ENCODE measurements around the gene TTLL5. TPM values are rescaled to one million over a fixed set of nuclear protein-coding genes. Genes with fewer than 3 reads are reported as not detected.
A peak's percentile ranks its signal among the peaks of the same experiment; 100 is the strongest.

The TTLL5 gene
- total and polyA plus RNA-seq, 2 of the 13 experiments (the other 11 are each of a cell fraction or from before 2014, with no cell fraction given) = 11.8 to 18.8 TPM

GRCh38 chr14:75861161-75861621 lies 200.1 kb downstream of the TTLL5 start (continued):
- TF ChIP-seq AHDC1 (CRISPR knock-in tag; IDR thresholded peaks at IDR 0.05; ENCODE audit: borderline replicate concordance) = peak; percentile 65; the same call in 1 of the 2 replicates
- no peak for TF ChIP-seq ZBTB8A (CRISPR knock-in tag; IDR thresholded peaks at IDR 0.05; ENCODE audit: borderline replicate concordance, low read depth)
- TF ChIP-seq SYNCRIP (IDR thresholded peaks at IDR 0.05; ENCODE audit: insufficient read depth, low read depth, low read length) = no peak
- no peak; the same call in 1 of the 2 replicates for TF ChIP-seq HOXA5 (CRISPR knock-in tag; IDR thresholded peaks at IDR 0.05)
- TF ChIP-seq PAXIP1 (CRISPR knock-in tag; conservative IDR thresholded peaks at IDR 0.05) = peak; percentile 60
- no peak for TF ChIP-seq LCORL (IDR thresholded peaks at IDR 0.05)
- 0 out of 2 replicates have a peak, but pooled peaks have one; percentile 40 for TF ChIP-seq LCORL (CRISPR knock-in tag; IDR thresholded peaks at IDR 0.05)
- TF ChIP-seq BCLAF1 (IDR thresholded peaks at IDR 0.05) = no peak
- no peak for TF ChIP-seq ZKSCAN5 (CRISPR knock-in tag; IDR thresholded peaks at IDR 0.05)
- TF ChIP-seq ZNF234 (CRISPR knock-in tag; conservative IDR thresholded peaks at IDR 0.05) = no peak
- TF ChIP-seq SALL1 (CRISPR knock-in tag; IDR thresholded peaks at IDR 0.05) = no peak
- TF ChIP-seq ZNF44 (CRISPR knock-in tag; IDR thresholded peaks at IDR 0.05) = no peak
- peak; percentile 64 for TF ChIP-seq CEBPB (IDR thresholded peaks at IDR 0.05; ENCODE audit: borderline replicate concordance, low read depth, low read length)
- no peak for TF ChIP-seq TRIM24 (CRISPR knock-in tag; IDR thresholded peaks at IDR 0.05)
- no peak for TF ChIP-seq TIGD3 (CRISPR knock-in tag; IDR thresholded peaks at IDR 0.05; ENCODE audit: borderline replicate concordance)
- TF ChIP-seq ZNF713 (CRISPR knock-in tag; IDR thresholded peaks at IDR 0.05) = no peak
- TF ChIP-seq RARG (CRISPR knock-in tag; IDR thresholded peaks at IDR 0.05; ENCODE audit: low read depth) = no peak
